Measurements from ENCODE around the gene MICU2. TPM values are rescaled to one million over a fixed set of nuclear protein-coding genes. Genes with fewer than 3 reads are reported as not detected.
"Not testable (repeated sequence)": the region's sequence is repeated elsewhere in the genome, so short reads cannot be mapped to it uniquely, and the experiment has no call there.

The MICU2 gene
- total and polyA plus RNA-seq, 2 donors (not counting 3 experiments of a cell fraction or from before 2014, with no cell fraction given): 24.0 to 36.7 TPM

GRCh38 chr13:21553261-21553660 is 50.7 kb downstream of the MICU2 start:
- H3K9me3 ChIP-seq (replicated peaks; ENCODE audit: control insufficient read depth, insufficient read depth, low read length); H4K20me1 ChIP-seq (replicated peaks; ENCODE audit: control insufficient read depth, extremely low read depth, insufficient read depth, low read length); H3K4me2 ChIP-seq (ENCODE audit: insufficient read depth, low read length); FAIRE-seq; intact Hi-C loops (cut with micrococcal nuclease); H3K4me1 ChIP-seq (ENCODE audit: control insufficient read depth, extremely low read depth, insufficient read depth, low read length); H2AFZ ChIP-seq (ENCODE audit: low read depth, low read length); POLR2A ChIA-PET; DNase-seq (ENCODE audit: low read depth, low spot score); H3K9me1 ChIP-seq (replicated peaks; ENCODE audit: control insufficient read depth, extremely low read depth, insufficient read depth, low read length); H3K79me2 ChIP-seq (ENCODE audit: control insufficient read depth, insufficient read depth, low read length); H3K27me3 ChIP-seq (ENCODE audit: control insufficient read depth in 2 of 2, insufficient read depth in 2 of 2, low read length in 2 of 2); CTCF ChIA-PET; H3K27ac ChIP-seq (ENCODE audit: insufficient read depth, low read depth, low read length); BruUV-seq (replicated peaks); H3K4me3 ChIP-seq (replicated peaks in 1 of 3; ENCODE audit: insufficient read depth in 1 of 3, low read depth in 1 of 3, low read length in 3 of 3); H3K9ac ChIP-seq (replicated peaks; ENCODE audit: extremely low read depth, insufficient read depth, low read length); dilution Hi-C loops (cut with MboI; ENCODE audit: extremely low pct_ligation_motif_present, low sequenced_read_pairs); H3K36me3 ChIP-seq (ENCODE audit: control insufficient read depth in 2 of 2, extremely low read depth in 1 of 2, insufficient read depth in 2 of 2, low read length in 2 of 2): not testable (repeated sequence)

- Histone ChIP-seq H3K27ac (ENCODE audit: insufficient read depth, low read depth, low read length) (no peak overlapping the region), H3K9ac (replicated peaks; ENCODE audit: extremely low read depth, insufficient read depth, low read length) (no peak overlapping the region), H3K9me3 (replicated peaks; ENCODE audit: control insufficient read depth, insufficient read depth, low read length) (no peaks in the 10 kb centered on the region), H4K20me1 (replicated peaks; ENCODE audit: control insufficient read depth, extremely low read depth, insufficient read depth, low read length) (no peaks in the 10 kb centered on the region), H3K79me2 (ENCODE audit: control insufficient read depth, insufficient read depth, low read length) (peaks cover 2% of the 10 kb centered on the region), H3K4me1 (ENCODE audit: control insufficient read depth, extremely low read depth, insufficient read depth, low read length) (no peaks in the 10 kb centered on the region), H3K27me3 (ENCODE audit: control insufficient read depth in 2 of 2, insufficient read depth in 2 of 2, low read length in 2 of 2) (no peaks in the 10 kb centered on the region), H3K4me2 (ENCODE audit: insufficient read depth, low read length) (no peak overlapping the region), H2AFZ (ENCODE audit: low read depth, low read length) (no peak overlapping the region), H3K9me1 (replicated peaks; ENCODE audit: control insufficient read depth, extremely low read depth, insufficient read depth, low read length) (no peaks in the 10 kb centered on the region), H3K36me3 (ENCODE audit: control insufficient read depth in 2 of 2, extremely low read depth in 1 of 2, insufficient read depth in 2 of 2, low read length in 2 of 2) (no peaks in the 10 kb centered on the region), H3K4me3 (replicated peaks in 1 of 3; ENCODE audit: insufficient read depth in 1 of 3, low read depth in 1 of 3, low read length in 3 of 3) (no peak overlapping the region)
- no TSS peak for BruUV-seq (replicated peaks)
- CTCF ChIA-PET: no interaction called here
- POLR2A ChIA-PET: no interaction called here
- intact Hi-C loops (cut with micrococcal nuclease) (no loop called here), dilution Hi-C loops (cut with MboI; ENCODE audit: extremely low pct_ligation_motif_present, low sequenced_read_pairs) (no loop called here)
- FAIRE-seq (no peak), DNase-seq (ENCODE audit: low read depth, low spot score) (no peak)
- TF ChIP-seq JUN (IDR thresholded peaks at IDR 0.05; ENCODE audit: borderline replicate concordance, insufficient read depth, insufficient read length, low read depth): no peak
- TF ChIP-seq MAX (IDR thresholded peaks at IDR 0.05; ENCODE audit: insufficient read depth, insufficient read length): no peak
- no peak for TF ChIP-seq GATA2 (IDR thresholded peaks at IDR 0.05; ENCODE audit: insufficient read depth, insufficient read length, low read depth, low read length)
- no peak for TF ChIP-seq FOS (IDR thresholded peaks at IDR 0.05; ENCODE audit: borderline replicate concordance, insufficient read depth, low read length)
Observed at GRCh38 chr13:21550918-21551317, 53.1 kb downstream of the MICU2 start.

All from endothelial cell of umbilical vein (primary cell).